Panc1 (cell line): ENCODE measurements around the gene AKT1S1. TPM values are rescaled to one million over a fixed set of nuclear protein-coding genes. Genes with fewer than 3 reads are reported as not detected.

Experiments used
- ATAC-seq: fragments of 200-7000 bp; cut with Tn5 transposase; 2 replicates; pipeline ENCODE4 v1.9.1; 2020; ENCODE audit warnings: mild to moderate bottlenecking, moderate library complexity
- BruUV-seq: library from RNA; stranded (reverse); fragments of 400-500 nt; replicated peaks from 2 replicates; lab custom pipeline; 2021; lab: Mats Ljungman, UMichigan
- CTCF ChIA-PET: fragments of 300-600 bp; sonication (Branson Sonifier 250); formaldehyde crosslinking; loops from one replicate; lab custom pipeline; 2022; ENCODE audit warnings: antibody characterized with exemption; lab: Charles Lee
- POLR2A ChIA-PET: fragments of 300-600 bp; sonication (Branson Sonifier 250); formaldehyde crosslinking; loops from one replicate; lab custom pipeline; 2022; ENCODE audit warnings: antibody characterized with exemption; lab: Charles Lee
- DNase-seq: peaks from one replicate; pipeline ENCODE4 v3.0.0-alpha.2; 2010; ENCODE audit warnings: low read depth, low spot score
- H3K27ac ChIP-seq: 2 replicates; pipeline ENCODE4 v1.5.1; 2011; ENCODE audit warnings: mild to moderate bottlenecking, low read length, inconsistent platforms
- H3K27me3 ChIP-seq: fragments of 200-500 bp; sonication (Bioruptor generic); 2 replicates; pipeline ENCODE4 v1.6.0; 2014; ENCODE audit warnings: low read length, inconsistent platforms; ENCODE audit not compliant: control insufficient read depth, insufficient read depth
- H3K36me3 ChIP-seq: fragments of 200-500 bp; sonication (Bioruptor generic); 2 replicates; pipeline ENCODE4 v1.5.1; 2014; ENCODE audit warnings: inconsistent platforms, mild to moderate bottlenecking, low read length, moderate library complexity; ENCODE audit not compliant: control insufficient read depth, insufficient read depth
- H3K4me1 ChIP-seq: 2 replicates; pipeline ENCODE4 v1.5.1; 2011; ENCODE audit warnings: inconsistent platforms, mild to moderate bottlenecking, low read length, moderate library complexity; ENCODE audit not compliant: control insufficient read depth, insufficient read depth
- H3K4me3 ChIP-seq, 2 experiments: 2 replicates each; pipeline ENCODE4 v1.5.1; 2011 to 2012; ENCODE audit warnings: low read depth in 2 of 2, low read length in 2 of 2, mild to moderate bottlenecking in 2 of 2, inconsistent platforms in 1 of 2, moderate library complexity in 1 of 2
- H3K9me3 ChIP-seq: fragments of 200-500 bp; sonication (Bioruptor generic); 2 replicates; pipeline ENCODE4 v1.5.1; 2014; ENCODE audit warnings: low read depth, mild to moderate bottlenecking, inconsistent platforms, low read length, moderate library complexity; ENCODE audit not compliant: control insufficient read depth, insufficient read depth
- POLR2AphosphoS5 ChIP-seq: IDR thresholded peaks from 2 replicates; pipeline ENCODE4 v1.6.1; 2012; ENCODE audit warnings: mild to moderate bottlenecking, low read depth, low read length, moderate library complexity
- SIN3A ChIP-seq: IDR thresholded peaks from 2 replicates; pipeline ENCODE4 v1.6.1; 2012; ENCODE audit warnings: low read depth, mild to moderate bottlenecking, low read length, moderate library complexity, borderline replicate concordance; ENCODE audit not compliant: insufficient read depth
- TCF7L2 ChIP-seq: IDR thresholded peaks from 2 replicates; pipeline ENCODE4 v1.6.1; 2011; ENCODE audit warnings: mild to moderate bottlenecking, low read depth, low read length, inconsistent platforms
- in situ Hi-C: cut with HindIII; loops from 2 replicates; pipeline ENCODE4 v1.10.0; 2016; ENCODE audit warnings: low sequenced_read_pairs, low pct_unique_long_range_greater_than_20kb
- intact Hi-C: fragments of 100-400 bp; cut with micrococcal nuclease; formaldehyde crosslinking; loops from one replicate; pipeline ENCODE4 v1.10.0; 2022; ENCODE audit not compliant: unreplicated experiment
- total RNA-seq: library from RNA; stranded (reverse); gene quantifications from one replicate; pipeline ENCODE4 v1.2.1, GENCODE V29; 2021; ENCODE audit not compliant: unreplicated experiment
- TF ChIP-seq, protein P1 (sequence below), 2 experiments: IDR thresholded peaks; 2 replicates each; pipeline ENCODE4 v1.6.1; 2011 to 2012; ENCODE audit warnings: low read depth in 2 of 2, control low read depth in 1 of 2, low read length in 1 of 2, mild to moderate bottlenecking in 1 of 2, moderate library complexity in 1 of 2; ENCODE audit not compliant: insufficient read depth in 1 of 2
- TF ChIP-seq, protein P2 (sequence below): fragments of 450-650 bp; IDR thresholded peaks from 2 replicates; pipeline ENCODE4 v1.5.1; 2017; ENCODE audit warnings: mild to moderate bottlenecking

The AKT1S1 gene
- total RNA-seq, 1 experiment from 2014 or later = 92.8 TPM

DNA sequence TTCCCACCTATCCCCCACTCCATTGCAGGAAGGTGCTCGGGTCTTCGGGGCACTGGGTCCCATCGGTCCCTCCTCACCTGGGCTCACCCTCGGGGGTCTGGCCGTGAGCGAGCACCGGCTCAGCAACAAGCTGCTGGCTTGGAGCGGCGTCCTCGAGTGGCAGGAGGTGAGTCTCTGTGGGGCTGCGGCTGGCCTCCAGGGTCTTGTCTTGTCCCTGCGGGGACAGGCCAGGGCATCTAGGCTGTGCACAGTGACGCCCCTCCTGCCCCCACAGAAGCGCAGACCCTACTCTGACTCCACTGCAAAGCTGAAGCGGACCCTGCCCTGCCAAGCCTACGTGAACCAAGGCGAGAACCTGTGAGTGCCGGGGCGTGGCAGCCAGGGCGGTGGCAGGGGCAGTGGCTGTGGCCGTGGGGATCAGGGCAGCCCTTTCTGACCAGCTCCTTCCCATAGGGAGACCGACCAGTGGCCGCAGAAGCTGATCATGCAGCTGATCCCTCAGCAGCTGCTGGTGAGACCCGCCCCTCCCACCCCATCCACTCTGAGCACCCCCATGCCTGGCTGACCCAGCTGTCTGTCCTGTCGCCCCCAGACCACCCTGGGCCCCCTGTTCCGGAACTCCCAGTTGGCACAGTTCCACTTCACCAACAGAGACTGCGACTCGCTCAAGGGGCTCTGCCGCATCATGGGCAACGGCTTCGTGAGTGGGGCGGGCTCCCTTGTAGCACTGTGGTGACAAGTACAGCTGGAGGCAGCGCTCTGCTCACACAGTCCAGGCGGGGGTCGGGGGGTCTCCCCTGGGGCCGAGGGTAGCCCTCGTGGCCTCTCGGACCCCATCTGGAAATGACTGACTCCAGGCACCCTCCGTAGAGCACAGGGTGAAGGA lies 22.5 kb downstream of the AKT1S1 start:
- Histone ChIP-seq H3K27me3 (no peaks in the 10 kb centered on the region), H3K4me3 (no peak overlapping the region), H3K36me3 (no peaks in the 10 kb centered on the region), H3K4me1 (peaks cover 28% of the 10 kb centered on the region), H3K9me3 (no peaks in the 10 kb centered on the region), H3K27ac (peak overlapping the region; percentile 23; the same call in 1 of the 2 replicates)
- POLR2A ChIA-PET = no interaction called here
- no TSS peak for BruUV-seq
- DNase-seq = no peak
- no peak for TF ChIP-seq TCF7L2
- TF ChIP-seq, protein P1, sequence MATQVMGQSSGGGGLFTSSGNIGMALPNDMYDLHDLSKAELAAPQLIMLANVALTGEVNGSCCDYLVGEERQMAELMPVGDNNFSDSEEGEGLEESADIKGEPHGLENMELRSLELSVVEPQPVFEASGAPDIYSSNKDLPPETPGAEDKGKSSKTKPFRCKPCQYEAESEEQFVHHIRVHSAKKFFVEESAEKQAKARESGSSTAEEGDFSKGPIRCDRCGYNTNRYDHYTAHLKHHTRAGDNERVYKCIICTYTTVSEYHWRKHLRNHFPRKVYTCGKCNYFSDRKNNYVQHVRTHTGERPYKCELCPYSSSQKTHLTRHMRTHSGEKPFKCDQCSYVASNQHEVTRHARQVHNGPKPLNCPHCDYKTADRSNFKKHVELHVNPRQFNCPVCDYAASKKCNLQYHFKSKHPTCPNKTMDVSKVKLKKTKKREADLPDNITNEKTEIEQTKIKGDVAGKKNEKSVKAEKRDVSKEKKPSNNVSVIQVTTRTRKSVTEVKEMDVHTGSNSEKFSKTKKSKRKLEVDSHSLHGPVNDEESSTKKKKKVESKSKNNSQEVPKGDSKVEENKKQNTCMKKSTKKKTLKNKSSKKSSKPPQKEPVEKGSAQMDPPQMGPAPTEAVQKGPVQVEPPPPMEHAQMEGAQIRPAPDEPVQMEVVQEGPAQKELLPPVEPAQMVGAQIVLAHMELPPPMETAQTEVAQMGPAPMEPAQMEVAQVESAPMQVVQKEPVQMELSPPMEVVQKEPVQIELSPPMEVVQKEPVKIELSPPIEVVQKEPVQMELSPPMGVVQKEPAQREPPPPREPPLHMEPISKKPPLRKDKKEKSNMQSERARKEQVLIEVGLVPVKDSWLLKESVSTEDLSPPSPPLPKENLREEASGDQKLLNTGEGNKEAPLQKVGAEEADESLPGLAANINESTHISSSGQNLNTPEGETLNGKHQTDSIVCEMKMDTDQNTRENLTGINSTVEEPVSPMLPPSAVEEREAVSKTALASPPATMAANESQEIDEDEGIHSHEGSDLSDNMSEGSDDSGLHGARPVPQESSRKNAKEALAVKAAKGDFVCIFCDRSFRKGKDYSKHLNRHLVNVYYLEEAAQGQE (IDR thresholded peaks at IDR 0.05; ENCODE audit: insufficient read depth in 1 of 2, low read depth in 2 of 2, low read length in 1 of 2) = no peak
- in situ Hi-C loops (no loop called here), intact Hi-C loops (no loop called here)
- ATAC-seq = no peak
- CTCF ChIA-PET = no interaction called here

DNA sequence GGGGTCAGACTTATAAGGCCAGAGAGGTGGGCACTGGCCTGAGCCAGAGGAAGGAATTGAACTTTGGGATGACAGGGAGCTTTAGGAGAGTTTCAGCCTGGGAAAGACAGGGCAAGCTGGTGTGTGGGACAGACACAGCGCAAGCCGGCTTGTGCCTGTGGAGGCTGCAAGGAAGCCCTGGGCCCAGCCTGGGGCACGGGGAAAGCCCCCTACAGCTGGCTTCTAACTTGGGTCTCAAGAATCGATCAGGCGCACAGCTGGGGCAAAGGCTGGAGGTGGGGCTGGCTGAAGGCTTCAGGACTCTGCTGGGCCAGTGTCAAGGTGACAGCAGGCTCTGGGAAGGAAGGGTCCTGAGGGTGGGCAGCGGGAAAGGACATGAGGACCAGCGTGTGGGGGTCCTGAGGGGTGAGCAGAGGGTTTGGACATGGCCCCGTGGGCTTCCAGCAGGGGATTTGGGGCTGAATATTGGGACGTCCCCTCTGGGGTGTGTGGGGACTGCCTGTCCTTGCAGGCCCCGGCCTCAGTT lies 23.2 kb downstream of the AKT1S1 start:
- TF ChIP-seq TCF7L2 (no peak), SIN3A (no peak), POLR2AphosphoS5 (no peak)
- TF ChIP-seq, protein P1 (IDR thresholded peaks at IDR 0.05; ENCODE audit: insufficient read depth in 1 of 2, low read depth in 2 of 2, low read length in 1 of 2) = no peak
- TF ChIP-seq, protein P2, sequence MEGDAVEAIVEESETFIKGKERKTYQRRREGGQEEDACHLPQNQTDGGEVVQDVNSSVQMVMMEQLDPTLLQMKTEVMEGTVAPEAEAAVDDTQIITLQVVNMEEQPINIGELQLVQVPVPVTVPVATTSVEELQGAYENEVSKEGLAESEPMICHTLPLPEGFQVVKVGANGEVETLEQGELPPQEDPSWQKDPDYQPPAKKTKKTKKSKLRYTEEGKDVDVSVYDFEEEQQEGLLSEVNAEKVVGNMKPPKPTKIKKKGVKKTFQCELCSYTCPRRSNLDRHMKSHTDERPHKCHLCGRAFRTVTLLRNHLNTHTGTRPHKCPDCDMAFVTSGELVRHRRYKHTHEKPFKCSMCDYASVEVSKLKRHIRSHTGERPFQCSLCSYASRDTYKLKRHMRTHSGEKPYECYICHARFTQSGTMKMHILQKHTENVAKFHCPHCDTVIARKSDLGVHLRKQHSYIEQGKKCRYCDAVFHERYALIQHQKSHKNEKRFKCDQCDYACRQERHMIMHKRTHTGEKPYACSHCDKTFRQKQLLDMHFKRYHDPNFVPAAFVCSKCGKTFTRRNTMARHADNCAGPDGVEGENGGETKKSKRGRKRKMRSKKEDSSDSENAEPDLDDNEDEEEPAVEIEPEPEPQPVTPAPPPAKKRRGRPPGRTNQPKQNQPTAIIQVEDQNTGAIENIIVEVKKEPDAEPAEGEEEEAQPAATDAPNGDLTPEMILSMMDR = no peak
- intact Hi-C loops (no loop called here), in situ Hi-C loops (no loop called here)
- peak overlapping the region; percentile 34; the same call in 1 of the 2 replicates for H3K27ac ChIP-seq
- H3K36me3 ChIP-seq = no peaks in the 10 kb centered on the region
- H3K4me1 ChIP-seq = peaks cover 22% of the 10 kb centered on the region
- no peak overlapping the region for H3K4me3 ChIP-seq
- POLR2A ChIA-PET = interaction anchor here (0.6 kb wide), 1 partner anchor 190 kb away, joined by 3 read pairs; no protein-coding TSS in a partner anchor
- H3K27me3 ChIP-seq = no peaks in the 10 kb centered on the region
- BruUV-seq = no TSS peak
- no peaks in the 10 kb centered on the region for H3K9me3 ChIP-seq
- no peak for DNase-seq
- CTCF ChIA-PET = no interaction called here
- ATAC-seq = no peak
